Transverse colon (tissue), 4 donors: Measurements from ENCODE around the gene PTPRN2.

Experiments used
- CTCF ChIP-seq, 5 experiments: fragments of 200-600 bp in 3 of 5; fragments of 450-650 bp in 2 of 5; sonication (generic) in 3 of 5; IDR thresholded peaks; 1 replicate in 2 of 5; 2 replicates in 3 of 5; pipeline ENCODE4 v1.5.1; 2016 to 2017; ENCODE audit warnings: antibody characterized with exemption in 5 of 5, inconsistent platforms in 3 of 5, mild to moderate bottlenecking in 2 of 5, moderate library complexity in 1 of 5
- POLR2A ChIP-seq: fragments of 450-650 bp; IDR thresholded peaks from one replicate; pipeline ENCODE4 v1.6.1; 2016; ENCODE audit warnings: antibody characterized with exemption, mild to moderate bottlenecking, moderate library complexity
- POLR2AphosphoS5 ChIP-seq, 3 donors: sonication (generic); formaldehyde crosslinking; IDR thresholded peaks; one replicate each; pipeline ENCODE4 v1.6.1; 2016; ENCODE audit warnings: antibody characterized with exemption in 3 of 3

- TF ChIP-seq POLR2A (no peak), CTCF (IDR thresholded peaks at IDR 0.05) (no peak), POLR2AphosphoS5 (IDR thresholded peaks at IDR 0.05) (no peak)
Observed at GRCh38 chr7:158449942-158450341, 137.7 kb downstream of the PTPRN2 start.
